SU-DHL-6 (cell line): ENCODE data around the gene ANKEF1.

Experiments
- CTCF ChIP-seq: fragments of 200-600 bp; sonication (generic); IDR thresholded peaks from one replicate; pipeline ENCODE4 v1.5.1; 2017; ENCODE audit warnings: antibody characterized with exemption, mild to moderate bottlenecking, low read length, moderate library complexity; ENCODE audit not compliant: insufficient read depth, poor library complexity, severe bottlenecking
- EZH2phosphoT487 ChIP-seq: fragments of 200-600 bp; sonication (generic), shearing (Covaris generic); conservative IDR thresholded peaks from 2 replicates; pipeline ENCODE4 v1.6.1; 2018; ENCODE audit warnings: mild to moderate bottlenecking, antibody characterized with exemption, low read length, moderate library complexity, mixed read lengths

GRCh38 chr20:10105046-10105445 is 70.3 kb downstream of the ANKEF1 start:
- TF ChIP-seq CTCF = no peak
- no peak for TF ChIP-seq EZH2phosphoT487
